Caco-2 (cell line): ENCODE results near the gene ASH1L. TPM values are rescaled to one million over a fixed set of nuclear protein-coding genes. Genes with fewer than 3 reads are reported as not detected.
"Not testable (repeated sequence)": the region's sequence is repeated elsewhere in the genome, so short reads cannot be mapped to it uniquely, and the experiment has no call there.

Experiments used
- BruUV-seq: library from RNA; stranded (reverse); fragments of 400-500 nt; replicated peaks from 2 replicates; lab custom pipeline; 2021; lab: Mats Ljungman, UMichigan
- CTCF ChIA-PET: fragments of 300-600 bp; sonication (Branson Sonifier 250); formaldehyde crosslinking; loops from one replicate; lab custom pipeline; 2022; ENCODE audit warnings: antibody characterized with exemption; lab: Charles Lee
- POLR2A ChIA-PET: fragments of 300-600 bp; sonication (Branson Sonifier 250); formaldehyde crosslinking; loops from one replicate; lab custom pipeline; 2022; ENCODE audit warnings: antibody characterized with exemption; lab: Charles Lee
- DNase-seq, 2 experiments: peaks; one replicate each; pipeline versions ENCODE4 v3.0.0 to v3.0.0-alpha.2; 2020 to 2022
- H3K27me3 ChIP-seq: replicated peaks from 2 replicates; pipeline ENCODE4 v1.6.0; 2011; ENCODE audit warnings: low read length; ENCODE audit not compliant: control insufficient read depth, insufficient read depth
- H3K36me3 ChIP-seq: 2 replicates; pipeline ENCODE4 v1.5.1; 2011; ENCODE audit warnings: low read length; ENCODE audit not compliant: control insufficient read depth, insufficient read depth
- H3K4me1 ChIP-seq: fragments of 250-450 bp; sonication (Bioruptor Pico); 2 replicates; pipeline ENCODE4 v1.5.1; 2020; ENCODE audit warnings: mild to moderate bottlenecking
- H3K4me3 ChIP-seq: 2 replicates; pipeline ENCODE4 v1.5.1; 2011; ENCODE audit warnings: low read depth, mild to moderate bottlenecking, control low read depth, low read length
- H3K9me3 ChIP-seq: fragments of 250-450 bp; sonication (Bioruptor Pico); 2 replicates; pipeline ENCODE4 v1.5.1; 2020; ENCODE audit warnings: mild to moderate bottlenecking, moderate library complexity
- H3K27ac Mint-ChIP-seq: one replicate; pipeline ENCODE4 v1.8.0; 2022; ENCODE audit warnings: mixed read lengths; ENCODE audit not compliant: unreplicated experiment
- H3K27me3 Mint-ChIP-seq: one replicate; pipeline ENCODE4 v1.8.0; 2022; ENCODE audit warnings: mixed read lengths; ENCODE audit not compliant: insufficient read depth, unreplicated experiment
- H3K36me3 Mint-ChIP-seq: one replicate; pipeline ENCODE4 v1.8.0; 2022; ENCODE audit warnings: mild to moderate bottlenecking, mixed read lengths; ENCODE audit not compliant: insufficient read depth, unreplicated experiment
- H3K4me1 Mint-ChIP-seq: one replicate; pipeline ENCODE4 v1.8.0; 2022; ENCODE audit warnings: low read depth, mixed read lengths; ENCODE audit not compliant: unreplicated experiment
- H3K4me3 Mint-ChIP-seq: one replicate; pipeline ENCODE4 v1.8.0; 2022; ENCODE audit warnings: mild to moderate bottlenecking, moderate library complexity, mixed read lengths; ENCODE audit not compliant: unreplicated experiment
- H3K9me3 Mint-ChIP-seq: one replicate; pipeline ENCODE4 v1.8.0; 2022; ENCODE audit warnings: mixed read lengths; ENCODE audit not compliant: unreplicated experiment
- CTCF ChIP-seq, 2 experiments: fragments of 200-600 bp in 1 of 2; IDR thresholded peaks; 1 replicate in 1 of 2; 2 replicates in 1 of 2; pipeline versions ENCODE4 v1.5.1 to v1.8.0; 2011 to 2022; ENCODE audit warnings: antibody characterized with exemption in 1 of 2, control low read depth in 1 of 2, inconsistent platforms in 1 of 2, low read depth in 1 of 2, low read length in 1 of 2, mild to moderate bottlenecking in 1 of 2, moderate library complexity in 1 of 2; ENCODE audit not compliant: insufficient read depth in 1 of 2, severe bottlenecking in 1 of 2, unreplicated experiment in 1 of 2
- intact Hi-C: fragments of 100-400 bp; cut with micrococcal nuclease; formaldehyde crosslinking; loops from one replicate; pipeline ENCODE4 v1.10.0; 2022; ENCODE audit not compliant: unreplicated experiment
- total RNA-seq: library from RNA; stranded (reverse); gene quantifications from 2 replicates; pipeline ENCODE4 v1.2.3, GENCODE V29; 2022

The ASH1L gene
- total RNA-seq, 1 experiment from 2014 or later: 39.4 TPM

GRCh38 chr1:155561779-155562580, 623 bp downstream of the ASH1L start:
- H3K9me3 ChIP-seq, H3K9me3 Mint-ChIP-seq, BruUV-seq, H3K4me1 ChIP-seq, H3K27me3 Mint-ChIP-seq, intact Hi-C loops, H3K36me3 ChIP-seq, H3K27me3 ChIP-seq, CTCF ChIA-PET: not testable (repeated sequence)
- peak overlapping the region; percentile 98 for H3K4me3 ChIP-seq
- POLR2A ChIA-PET: interaction anchor here (0.6 kb wide), 1 partner anchor 289 kb away, joined by 4 read pairs; the partner anchor contains the start of gene CLK2
- peaks cover 27% of the 10 kb centered on the region for H3K36me3 Mint-ChIP-seq
- H3K27ac Mint-ChIP-seq: peak overlapping the region; percentile 96
- DNase-seq: peak in 1 of 2 experiments; percentile 34
- H3K4me3 Mint-ChIP-seq: peak overlapping the region; percentile 86
- peaks cover 14% of the 10 kb centered on the region for H3K4me1 Mint-ChIP-seq

GRCh38 chr1:155555915-155556314, 6.7 kb downstream of the ASH1L start:
- Histone ChIP-seq H3K27me3 (no peaks in the 10 kb centered on the region), H3K9me3 (no peaks in the 10 kb centered on the region; the same call in 1 of the 2 replicates), H3K4me1 (peaks cover 3% of the 10 kb centered on the region; the same call in 1 of the 2 replicates), H3K36me3 (no peaks in the 10 kb centered on the region), H3K4me3 (no peak overlapping the region)
- peaks cover 17% of the 10 kb centered on the region for H3K36me3 Mint-ChIP-seq
- H3K4me3 Mint-ChIP-seq: no peak overlapping the region
- no TSS peak for BruUV-seq
- DNase-seq: no peak
- H3K27ac Mint-ChIP-seq: no peak overlapping the region
- peaks cover 13% of the 10 kb centered on the region for H3K4me1 Mint-ChIP-seq
- POLR2A ChIA-PET: no interaction called here
- TF ChIP-seq CTCF (IDR thresholded peaks at IDR 0.05; ENCODE audit: insufficient read depth in 1 of 2, low read depth in 1 of 2, low read length in 1 of 2, severe bottlenecking in 1 of 2, unreplicated experiment in 1 of 2): no peak
- CTCF ChIA-PET: interaction anchor here (0.7 kb wide), 1 partner anchor 129 kb away, joined by 5 read pairs; no protein-coding TSS in a partner anchor
- H3K27me3 Mint-ChIP-seq: no peaks in the 10 kb centered on the region
- intact Hi-C loops: no loop called here
- H3K9me3 Mint-ChIP-seq: no peaks in the 10 kb centered on the region

- H3K27ac Mint-ChIP-seq: no peak overlapping the region
- CTCF ChIA-PET: no interaction called here
- POLR2A ChIA-PET: no interaction called here
- no peaks in the 10 kb centered on the region; the same call in 1 of the 2 replicates for H3K9me3 ChIP-seq
- no peaks in the 10 kb centered on the region for H3K27me3 Mint-ChIP-seq
- peaks cover 17% of the 10 kb centered on the region for H3K36me3 Mint-ChIP-seq
- H3K36me3 ChIP-seq: no peaks in the 10 kb centered on the region
- H3K4me3 Mint-ChIP-seq: no peak overlapping the region
- no TSS peak for BruUV-seq
- no peaks in the 10 kb centered on the region for H3K9me3 Mint-ChIP-seq
- no peaks in the 10 kb centered on the region for H3K27me3 ChIP-seq
- DNase-seq: no peak
- TF ChIP-seq CTCF (IDR thresholded peaks at IDR 0.05; ENCODE audit: insufficient read depth in 1 of 2, low read depth in 1 of 2, low read length in 1 of 2, severe bottlenecking in 1 of 2, unreplicated experiment in 1 of 2): no peak
- H3K4me3 ChIP-seq: no peak overlapping the region
- H3K4me1 Mint-ChIP-seq: no peaks in the 10 kb centered on the region
- intact Hi-C loops: no loop called here
- no peaks in the 10 kb centered on the region for H3K4me1 ChIP-seq
Measured at GRCh38 chr1:155553349-155553748, 9.3 kb downstream of the ASH1L start.
